ENCODE measurements around the gene PDRG1.
"Not testable (repeated sequence)": the region's sequence is repeated elsewhere in the genome, so short reads cannot be mapped to it uniquely, and the experiment has no call there.

The PDRG1 gene

DNA sequence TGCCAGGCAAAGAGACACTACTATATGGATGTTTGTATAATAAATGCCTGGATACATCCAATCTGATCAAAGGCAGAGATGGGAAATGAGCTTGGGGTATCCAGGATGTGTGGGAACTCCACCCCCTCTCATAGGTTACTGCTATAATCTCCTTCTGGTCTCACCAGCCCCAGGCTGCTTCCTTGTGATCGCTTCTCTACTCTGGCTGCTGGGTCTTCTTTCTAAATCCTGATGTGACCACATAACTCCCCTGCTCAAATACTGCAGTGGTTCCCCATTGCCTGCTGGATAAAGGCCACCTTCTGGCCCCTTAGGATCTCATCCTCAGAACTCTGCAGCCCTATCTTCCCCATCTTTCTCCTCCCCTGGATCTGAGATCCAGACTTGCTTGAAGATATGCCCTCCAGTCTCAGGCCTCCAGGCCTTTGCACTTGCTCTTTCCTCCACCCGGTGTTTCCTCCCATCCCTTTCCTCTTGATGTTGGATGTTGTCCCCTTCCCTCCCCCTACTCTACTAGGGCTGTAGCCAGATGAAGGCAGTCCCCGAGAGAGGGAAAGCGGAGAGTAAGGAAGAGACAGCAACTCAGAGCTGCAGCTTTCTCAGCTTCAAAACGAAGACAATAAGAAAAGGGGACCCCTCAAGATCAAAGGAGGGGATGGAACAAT is 15.3 kb upstream of the PDRG1 start:
- no peak for DNase-seq

DNA sequence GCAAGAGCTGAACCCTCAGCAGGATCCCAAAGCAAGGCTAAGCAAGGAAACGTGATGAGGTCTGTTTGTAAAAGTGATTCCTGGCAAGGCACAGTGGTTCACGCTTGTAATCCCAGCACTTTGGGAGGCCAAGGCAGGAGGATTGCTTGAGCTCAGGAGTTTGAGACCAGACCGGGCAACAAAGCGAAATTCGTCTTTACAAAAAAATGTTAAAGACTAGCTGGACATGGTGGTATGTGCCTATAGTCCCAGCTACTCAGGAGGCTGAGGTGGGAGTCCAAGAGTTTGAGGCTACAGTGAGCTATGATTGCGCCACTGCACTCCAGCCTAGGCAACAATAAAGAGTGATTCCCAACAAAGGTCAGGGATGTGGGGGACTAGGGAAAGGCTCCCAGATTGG is 12.0 kb upstream of the PDRG1 start:
- no peak for DNase-seq

DNA sequence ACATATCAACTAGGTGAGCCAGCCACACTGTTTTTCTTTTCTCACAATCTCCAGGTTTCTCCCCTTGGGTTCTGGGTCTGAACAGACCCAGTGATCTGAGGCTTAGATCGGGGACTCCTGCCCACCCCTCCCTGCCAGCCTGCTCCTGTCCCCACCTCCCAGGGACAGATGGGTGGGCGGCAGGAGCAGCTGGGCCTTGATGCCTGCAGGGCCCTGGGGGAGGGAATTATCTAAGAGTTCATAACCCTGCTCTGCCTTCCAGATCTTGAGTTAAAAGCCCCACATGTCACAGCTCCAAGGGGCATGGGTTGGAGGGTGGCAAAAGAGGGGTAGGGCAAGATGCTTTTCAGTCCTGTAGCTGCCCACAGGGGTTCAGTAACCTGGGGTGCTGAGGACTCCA is 10.9 kb upstream of the PDRG1 start:
- DNase-seq: no peak

DNA sequence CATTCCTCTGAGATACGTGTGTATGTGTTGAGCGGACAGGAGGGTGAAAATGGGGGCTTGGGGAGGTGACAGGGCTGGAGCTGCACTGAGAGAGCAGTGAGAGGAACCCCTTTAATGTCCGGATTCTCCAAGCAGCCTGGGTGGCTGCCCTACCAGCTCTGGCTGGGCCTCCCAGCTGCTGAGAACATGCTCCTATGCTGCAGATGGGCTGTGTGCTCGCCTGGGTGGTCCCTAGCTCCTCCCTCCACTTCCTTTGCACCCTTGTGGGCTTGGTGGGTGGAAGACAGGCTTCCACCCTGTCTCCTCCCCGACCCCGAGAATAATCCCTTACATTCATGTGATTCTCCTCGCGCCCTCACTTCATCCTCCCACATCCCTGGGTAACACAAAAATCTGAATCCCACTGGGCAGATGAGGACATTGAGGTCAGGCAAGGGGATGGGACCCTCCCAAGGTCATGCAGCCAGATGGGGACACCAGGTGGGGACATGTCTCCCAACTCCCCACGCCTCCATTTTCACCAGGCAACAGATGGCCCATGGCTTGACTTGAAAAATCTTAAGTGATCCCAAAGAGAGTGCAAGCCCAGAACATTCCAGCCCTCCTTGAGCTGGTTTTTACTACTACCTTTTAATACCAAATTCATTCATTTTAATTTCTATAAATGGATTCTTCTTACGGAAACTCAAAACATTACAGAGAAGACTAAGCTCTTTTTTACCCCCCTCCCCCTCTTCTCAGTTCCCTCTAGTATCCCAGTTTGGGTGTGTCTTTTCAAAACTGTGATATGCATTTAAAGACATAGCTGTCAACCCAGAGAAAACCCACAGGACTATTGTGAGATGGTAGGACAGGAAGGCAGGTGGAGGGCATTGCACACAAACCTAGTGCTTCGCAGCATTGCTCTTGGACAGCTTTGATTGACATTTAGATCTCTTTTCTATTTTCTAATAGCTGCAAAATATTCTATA is 5.0 kb upstream of the PDRG1 start:
- no peak for DNase-seq

DNA sequence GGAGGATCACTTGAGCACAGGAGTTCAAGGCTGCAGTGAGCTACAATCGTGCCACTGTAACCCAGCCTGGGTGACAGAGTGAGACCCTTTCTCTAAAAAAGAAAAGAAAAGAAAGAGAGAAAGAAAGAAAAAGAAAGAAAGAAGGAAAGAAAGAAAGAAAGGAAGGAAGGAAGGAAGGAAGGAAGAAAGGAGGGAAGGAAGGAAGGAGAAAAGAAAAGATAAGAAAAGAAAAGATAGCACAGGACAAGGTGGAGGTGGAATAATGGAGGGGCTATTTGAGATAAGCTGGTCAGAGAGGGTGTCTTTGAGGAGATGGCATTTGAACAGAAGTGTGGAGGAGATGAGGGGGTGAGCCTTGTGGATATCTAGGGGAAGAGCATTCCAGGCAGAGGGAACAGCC is 2.7 kb upstream of the PDRG1 start:
- DNase-seq: no peak

DNA sequence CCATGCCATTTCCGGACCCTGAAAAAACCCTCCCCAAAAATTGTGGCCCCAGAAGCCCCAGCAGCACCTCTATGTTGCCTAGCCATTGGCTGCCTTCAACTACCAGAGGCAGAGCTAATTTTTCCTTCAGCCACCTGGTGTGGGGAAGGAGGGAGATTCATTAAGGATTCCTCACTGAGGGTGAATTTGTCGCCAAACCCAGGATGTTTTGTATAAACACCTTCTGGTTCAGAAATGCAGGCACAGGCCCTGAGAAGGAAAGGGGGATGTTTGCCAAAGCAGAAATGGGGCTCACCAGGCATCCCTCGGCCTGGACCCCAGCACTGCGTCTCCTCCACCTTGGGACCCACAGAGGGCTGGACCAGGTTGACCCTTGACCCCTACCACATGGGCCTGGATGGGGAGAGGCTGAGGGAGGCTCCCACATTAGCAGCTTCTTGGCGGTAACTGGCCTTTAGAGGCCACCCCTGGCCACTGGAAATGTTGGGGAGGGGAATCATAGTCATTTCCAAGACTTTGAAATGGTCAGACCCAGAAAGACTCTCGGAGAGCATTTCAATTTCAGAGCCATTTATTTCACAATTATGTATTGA is 1.8 kb upstream of the PDRG1 start:
- no peak for DNase-seq

DNA sequence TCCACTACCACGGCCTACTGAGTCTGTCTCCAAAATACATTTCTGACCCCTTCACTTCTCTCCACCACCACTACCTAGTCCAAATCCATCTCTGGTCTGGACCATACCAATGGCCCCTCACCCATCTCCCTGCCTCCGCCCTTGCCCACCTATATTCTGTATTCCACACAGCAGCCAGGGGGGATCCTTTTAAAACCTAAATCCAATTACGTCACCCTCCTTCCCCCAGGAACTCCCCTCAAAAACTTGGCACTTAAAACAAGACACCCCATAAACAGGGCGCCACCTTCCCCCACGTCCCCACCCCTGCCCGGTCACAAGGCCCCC is 680 bp downstream of the PDRG1 start:
- no peak for DNase-seq

DNA sequence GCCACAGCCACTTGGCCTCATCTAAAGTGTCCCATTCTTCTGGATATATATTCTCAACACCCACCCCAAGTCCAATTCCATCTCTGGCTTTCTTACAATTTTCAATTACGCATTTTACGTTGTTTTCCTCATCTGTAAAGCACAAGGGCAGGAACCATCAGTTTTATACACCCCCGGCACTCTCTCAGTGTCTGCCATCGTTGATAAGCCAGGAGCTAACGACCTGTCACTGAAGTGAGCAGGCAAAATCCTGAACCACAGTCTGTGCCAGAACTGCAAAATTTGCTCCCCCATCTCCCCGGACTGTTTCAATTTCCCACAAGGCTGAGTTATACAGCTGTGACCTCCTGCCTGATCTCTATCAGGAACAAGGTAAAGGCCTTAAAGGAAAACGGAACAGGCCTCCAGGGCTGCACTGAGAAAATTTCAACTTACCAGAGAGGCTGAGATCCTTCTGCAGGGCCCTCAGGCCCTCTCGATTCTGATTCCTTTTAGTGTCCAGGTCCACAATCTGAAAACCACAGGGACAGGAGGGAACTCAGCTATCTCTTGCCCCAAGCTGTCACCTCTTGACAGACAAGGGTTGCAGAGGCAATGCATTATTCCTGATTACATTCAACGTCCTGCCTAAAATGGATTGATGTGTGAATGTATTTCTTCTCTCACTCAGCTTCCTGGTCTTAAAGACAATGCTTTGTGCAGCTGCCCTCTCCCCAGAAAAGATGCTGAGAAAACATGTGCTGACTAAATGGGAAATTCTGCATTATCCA is 1.8 kb downstream of the PDRG1 start:
- no peak for DNase-seq

DNA sequence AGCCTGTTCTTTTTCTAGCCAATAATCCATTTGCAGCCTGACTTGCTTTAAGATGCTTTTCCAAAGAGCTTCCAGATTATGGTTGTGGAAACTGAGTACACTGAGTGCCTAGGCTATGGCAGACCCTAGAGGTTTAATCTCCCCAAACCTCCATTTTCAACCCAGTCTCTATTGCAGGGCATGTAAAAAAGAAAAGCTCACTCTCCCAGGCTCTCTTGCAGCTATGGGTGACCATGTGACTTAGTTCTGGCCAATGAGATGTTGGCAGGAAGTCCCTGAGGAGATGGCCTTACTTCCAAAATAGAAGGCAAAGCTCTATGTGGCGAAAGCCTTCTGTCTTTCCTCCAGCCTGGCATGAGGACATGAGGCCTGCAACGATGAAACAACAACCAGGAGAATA is 3.8 kb downstream of the PDRG1 start:
- DNase-seq: no peak

DNA sequence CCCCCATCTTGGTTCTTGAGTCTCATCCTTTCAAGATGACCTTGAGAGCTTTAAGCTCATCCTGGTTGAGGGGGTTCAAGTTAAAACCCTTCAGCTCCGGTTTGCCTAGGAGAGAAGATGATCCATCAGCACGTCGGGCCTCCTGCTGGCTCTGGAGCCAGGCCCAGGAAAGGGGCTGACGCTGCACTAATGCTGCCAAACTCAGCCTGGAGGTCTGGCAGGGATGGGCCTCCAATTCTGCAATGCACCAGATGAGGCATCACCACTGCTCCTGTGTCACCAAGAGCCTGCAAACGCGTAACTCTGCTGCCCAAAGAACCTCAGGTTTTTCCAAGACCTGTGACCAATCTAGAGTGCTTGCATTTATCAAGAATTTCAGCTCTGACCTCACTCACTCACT is 6.1 kb downstream of the PDRG1 start:
- no peak for DNase-seq

DNA sequence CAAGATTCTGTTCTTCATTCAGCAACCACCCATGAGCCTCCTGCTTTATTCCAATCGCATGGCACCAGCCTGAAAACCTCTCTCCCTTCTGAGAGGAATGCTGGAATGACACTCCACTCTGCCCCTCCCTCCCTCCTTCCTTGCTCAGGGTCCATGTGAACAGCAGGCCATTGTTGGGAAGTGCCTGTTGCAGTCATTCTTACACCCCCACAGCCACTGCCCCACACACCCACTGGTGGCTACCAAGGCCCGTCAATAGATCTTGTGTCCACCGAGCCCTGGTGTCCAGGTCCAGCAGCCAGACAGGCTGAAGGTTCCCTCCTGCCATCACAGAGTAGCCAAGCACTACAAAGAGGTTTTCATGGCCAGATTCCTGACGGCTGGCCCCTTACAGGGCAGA is 6.5 kb downstream of the PDRG1 start:
- no peak for DNase-seq

DNA sequence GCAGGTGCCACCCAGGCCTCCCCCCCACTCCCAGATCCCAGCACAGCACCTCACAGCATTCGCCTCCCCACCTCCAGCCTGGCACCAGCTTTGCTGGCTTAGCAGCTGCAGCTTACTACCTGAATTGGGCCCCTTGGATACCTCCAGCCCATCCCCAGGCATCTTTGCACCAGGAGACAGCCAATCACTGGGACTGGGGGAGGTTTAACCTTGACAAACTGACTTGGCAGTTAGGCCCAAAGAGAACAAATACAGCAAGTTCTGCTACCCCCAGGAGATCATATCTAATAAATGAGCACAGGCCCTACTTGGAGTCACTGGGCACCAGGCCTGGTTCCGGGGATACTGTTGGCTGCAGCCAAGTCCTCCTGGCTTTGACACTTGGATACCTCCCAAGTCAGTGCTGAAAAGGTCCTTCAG is 8.8 kb downstream of the PDRG1 start:
- DNase-seq: no peak

DNA sequence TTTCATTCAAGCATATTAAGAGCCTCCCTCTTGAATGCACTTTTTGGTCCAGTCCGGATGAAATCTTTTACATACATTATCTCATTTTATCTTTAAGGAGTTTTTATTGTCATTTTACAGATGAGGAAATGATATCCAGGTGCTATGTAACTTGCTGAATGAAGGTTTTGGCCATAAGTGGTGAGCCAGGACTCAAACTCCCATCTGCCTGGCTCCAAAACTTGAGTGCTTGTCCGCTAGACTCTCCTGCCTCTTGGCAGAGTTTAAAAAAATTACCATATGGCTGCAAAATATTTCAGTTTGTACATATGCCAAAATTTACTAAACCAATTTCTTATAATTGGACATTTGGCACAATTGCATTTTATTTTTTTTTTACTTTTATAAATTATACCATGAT is 12.2 kb downstream of the PDRG1 start:
- no peak for DNase-seq

DNA sequence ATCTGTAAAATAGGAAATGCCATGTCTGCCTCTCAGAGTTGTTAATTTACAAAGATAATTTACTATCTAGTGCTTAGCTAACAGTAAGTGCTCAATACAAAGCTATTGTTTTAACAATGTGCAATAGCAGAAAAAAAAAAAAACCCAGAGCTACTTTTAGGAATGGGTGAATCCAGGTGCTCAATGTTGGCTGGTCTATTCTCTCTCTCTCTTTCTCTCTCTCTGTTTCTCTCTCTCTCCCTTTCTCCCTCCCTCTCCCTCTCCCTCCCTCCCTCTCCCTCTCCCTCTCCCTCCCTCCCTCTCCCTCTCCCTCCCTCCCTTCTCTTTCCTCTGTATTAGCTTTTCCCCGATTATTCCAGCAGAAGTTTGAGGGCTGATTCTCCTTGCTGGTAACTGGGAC is 14.0 kb downstream of the PDRG1 start:
- no peak for DNase-seq

DNA sequence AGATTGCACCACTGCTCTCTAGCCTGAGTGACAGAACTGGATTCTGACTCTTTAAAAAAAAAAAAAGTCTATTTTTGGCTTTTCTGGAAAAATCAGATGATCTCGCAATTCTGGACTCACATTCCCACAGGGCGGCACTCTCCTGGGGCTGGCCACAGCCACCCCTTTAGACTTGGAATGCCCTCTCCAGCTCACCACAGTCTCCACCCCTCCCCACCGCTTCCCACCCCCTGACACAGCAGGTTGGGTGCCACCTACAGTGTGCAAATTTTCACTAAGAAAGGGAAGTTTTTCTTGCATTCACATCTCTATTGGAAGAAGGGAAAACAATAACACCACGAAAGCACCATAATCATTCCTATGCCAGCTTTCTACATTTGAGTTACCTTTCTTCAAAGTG is 15.4 kb downstream of the PDRG1 start:
- DNase-seq: no peak

DNA sequence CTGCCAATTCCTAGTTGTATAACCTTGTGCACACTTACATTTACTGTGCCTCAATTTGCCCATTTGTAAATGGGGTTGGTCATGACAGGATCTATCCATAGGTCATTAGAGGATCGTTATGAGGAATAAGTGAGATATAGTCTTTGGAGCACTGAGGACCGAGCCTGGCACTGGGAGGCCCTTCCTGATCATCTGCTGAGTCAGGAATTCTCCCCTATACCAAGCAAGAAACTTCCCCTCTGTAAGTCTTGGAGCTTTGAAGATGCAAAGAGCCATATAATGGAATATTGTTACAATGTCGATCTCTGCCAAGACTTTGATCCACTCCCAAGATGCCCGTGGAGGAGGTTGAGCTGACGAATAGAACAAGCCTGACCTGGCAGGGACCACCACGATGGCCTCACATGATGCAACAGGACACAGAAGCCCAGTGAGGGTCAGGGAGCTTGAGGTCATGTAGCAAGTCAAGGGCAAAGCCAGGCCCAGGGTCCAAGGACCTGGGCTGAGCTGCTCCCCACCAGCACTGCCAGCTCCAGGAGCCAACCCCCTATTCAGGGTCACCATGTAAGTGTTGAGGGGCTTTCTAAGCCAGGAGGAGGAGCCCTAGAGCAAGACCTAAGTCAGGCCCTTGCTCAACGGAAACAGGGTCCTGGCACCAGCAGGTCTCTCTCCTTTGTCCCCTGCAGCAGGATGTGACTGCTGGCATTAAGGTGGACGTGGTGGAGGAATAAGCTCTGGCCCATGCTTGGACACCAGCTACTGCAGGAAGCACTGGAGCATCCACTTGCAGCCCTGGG is 16.7 kb downstream of the PDRG1 start:
- DNase-seq: no peak

DNA sequence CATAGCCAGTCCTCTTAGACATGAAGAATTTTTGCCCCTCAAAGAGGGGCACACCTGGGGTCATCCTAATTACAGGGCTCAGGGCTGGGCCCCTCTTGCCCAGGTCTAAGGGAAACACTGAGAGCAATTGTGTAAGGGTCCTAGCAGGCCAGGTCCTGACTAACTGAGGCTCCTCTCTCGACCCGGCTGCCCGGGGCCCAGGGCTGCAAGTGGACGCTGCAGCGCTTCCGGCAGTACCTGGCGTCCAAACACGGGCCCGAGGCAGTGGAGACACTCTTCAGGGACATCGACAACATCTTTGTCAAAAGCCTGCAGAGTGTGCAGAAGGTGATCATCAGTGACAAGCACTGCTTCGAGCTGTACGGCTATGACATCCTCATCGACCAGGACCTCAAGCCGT is 17.4 kb downstream of the PDRG1 start:
- no peak for DNase-seq

DNA sequence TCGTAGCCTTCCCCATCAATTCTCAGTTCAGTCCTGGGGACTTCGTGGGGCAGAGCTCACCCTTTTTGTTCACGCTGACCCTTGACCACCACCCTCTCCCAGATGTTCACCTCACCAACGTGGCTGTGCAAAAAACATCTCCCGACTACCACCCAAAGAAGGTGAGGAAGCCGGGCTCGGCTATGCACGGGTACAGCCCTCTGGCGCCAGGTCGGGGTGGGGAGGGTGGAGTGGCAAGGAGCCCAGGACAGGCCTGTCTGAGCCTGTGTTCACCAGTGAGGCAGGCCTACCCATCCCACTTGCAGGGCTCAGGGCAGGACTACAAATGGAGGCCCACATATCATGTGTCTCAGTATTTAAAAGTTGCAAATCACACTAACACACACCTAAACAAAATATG is 18.1 kb downstream of the PDRG1 start:
- no peak for DNase-seq

DNA sequence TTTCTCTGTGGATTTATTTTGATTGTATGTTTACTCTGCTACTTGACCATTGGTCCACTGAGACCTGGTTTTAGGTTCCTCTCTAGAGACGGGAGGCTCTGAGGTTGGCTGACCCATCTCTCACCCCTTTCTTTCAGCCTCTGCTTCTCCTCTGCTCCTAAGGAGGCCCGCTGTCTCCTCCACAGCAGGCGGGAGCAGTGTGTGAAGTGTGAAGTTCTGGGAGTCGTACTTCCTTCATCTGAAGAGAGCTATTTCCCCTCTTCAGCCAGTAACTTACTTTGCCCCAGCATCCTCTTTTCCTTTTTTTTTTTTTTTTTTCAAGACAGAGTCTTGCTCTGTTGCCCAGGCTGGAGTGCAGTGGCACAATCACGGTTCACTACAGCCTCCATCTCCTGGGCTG is 21.1 kb downstream of the PDRG1 start:
- no peak for DNase-seq

DNA sequence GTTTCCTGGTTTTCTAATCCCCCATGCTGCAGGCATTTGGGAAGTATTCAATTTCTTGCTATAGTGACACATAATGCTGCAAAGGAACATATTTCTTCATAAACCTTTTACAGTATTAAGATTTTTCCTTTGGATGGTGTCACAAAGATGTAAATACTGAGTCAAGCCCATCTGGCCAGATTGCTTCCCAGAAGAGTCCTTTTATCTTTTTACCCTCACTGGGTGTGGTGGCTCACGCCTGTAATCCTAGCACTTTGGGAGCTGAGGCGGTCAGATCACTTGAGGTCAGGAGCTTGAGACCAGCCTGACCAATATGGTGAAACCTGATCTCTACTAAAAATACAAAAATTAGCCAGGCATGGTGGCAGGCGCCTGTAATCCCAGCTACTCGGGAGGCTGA is 22.2 kb downstream of the PDRG1 start:
- DNase-seq: not testable (repeated sequence)

DNA sequence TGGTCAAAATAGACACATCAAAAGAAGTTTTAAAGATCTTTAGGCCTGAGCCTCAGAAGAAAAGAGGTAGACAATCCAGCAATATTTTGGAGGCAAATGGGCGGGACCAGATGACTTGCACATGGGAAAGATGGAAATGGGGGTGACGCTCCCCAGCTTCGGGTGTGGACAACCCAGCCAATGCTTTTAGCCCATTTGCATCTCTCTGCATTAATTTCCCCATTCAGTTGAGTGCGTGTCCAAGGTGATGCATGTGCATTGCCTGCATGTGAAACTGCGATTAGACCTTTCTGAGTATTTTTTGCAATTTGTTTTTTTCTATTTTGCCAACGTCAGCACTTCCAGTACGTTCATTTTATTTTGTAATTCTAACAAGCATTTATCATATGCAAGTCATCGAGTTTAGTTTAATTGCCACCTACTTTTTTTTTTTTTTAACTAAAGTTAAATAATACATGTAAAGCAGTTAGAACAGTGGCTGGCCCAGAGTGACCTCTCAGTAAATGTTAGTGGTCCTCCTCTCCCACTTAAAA is 24.2 kb downstream of the PDRG1 start:
- DNase-seq: no peak

DNA sequence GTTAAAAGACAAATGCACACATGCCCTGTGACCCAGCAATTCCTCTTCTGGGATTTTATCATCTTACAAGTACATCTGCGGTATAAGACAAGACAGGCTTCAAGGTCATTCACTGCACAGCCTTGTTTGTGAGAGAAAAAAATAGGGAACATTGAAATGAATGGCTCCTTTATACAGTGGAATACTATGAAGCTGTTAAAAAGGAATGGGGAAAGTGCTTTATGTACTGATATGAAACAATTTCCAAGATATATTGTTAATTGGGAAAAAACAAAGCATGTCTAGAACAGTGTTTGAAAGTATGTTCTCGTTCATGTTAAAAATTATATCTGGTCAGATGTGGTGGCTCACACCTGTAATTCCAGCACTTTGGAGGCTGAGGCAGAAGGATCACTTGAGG is 25.4 kb downstream of the PDRG1 start:
- no peak for DNase-seq

Data from CD4-positive, alpha-beta T cell treated with Interleukin-1 beta for 1 hour (primary cell).